Measurements from ENCODE around the gene CCDC33. TPM values are rescaled to one million over a fixed set of nuclear protein-coding genes. Genes with fewer than 3 reads are reported as not detected.

CCDC33 gene
- total and polyA plus RNA-seq, 5 donors from 2014 or later, result not detected

DNA sequence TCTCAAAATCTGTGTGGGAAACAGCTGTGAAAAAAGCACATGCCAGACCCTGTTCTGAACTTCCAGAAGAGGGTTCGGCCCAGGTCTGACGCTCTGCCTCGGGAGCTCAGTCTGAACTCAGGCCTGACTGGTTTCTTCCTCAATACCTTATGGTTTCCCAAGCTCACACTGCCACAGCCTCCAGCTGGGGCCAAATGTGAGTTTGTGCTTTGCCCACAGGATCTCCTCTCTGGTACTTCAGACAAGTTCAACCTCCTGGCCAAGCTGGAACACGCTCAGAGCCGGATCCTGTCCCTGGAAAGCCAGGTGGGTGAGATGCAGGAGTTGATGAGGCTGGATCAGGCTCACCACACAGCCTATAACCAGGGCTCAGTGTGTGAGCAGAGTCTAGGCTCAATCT, 97.5 kb downstream of the CCDC33 start:
- DNase-seq, result no peak
- no peaks in the 10 kb centered on the region for H3K36me3 Mint-ChIP-seq

DNA sequence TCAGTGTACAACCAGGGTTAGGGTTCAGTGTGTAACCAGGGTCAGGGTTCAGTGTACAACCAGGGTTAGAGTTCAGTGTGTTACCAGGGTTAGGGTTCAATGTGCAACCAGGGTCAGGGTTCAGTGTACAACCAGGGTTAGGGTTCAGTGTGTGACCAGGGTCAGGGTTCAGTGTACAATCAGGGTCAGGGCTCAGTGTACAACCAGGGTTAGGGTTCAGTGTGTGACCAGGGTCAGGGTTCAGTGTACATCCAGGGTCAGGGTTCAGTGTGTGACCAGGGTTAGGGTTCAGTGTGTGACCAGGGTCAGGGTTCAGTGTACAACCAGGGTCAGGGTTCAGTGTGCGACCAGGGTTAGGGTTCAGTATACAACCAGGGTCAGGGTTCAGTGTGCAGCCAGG, 98.0 kb downstream of the CCDC33 start:
- Mint-ChIP-seq H3K27me3 (peaks cover 4% of the 10 kb centered on the region), H3K9me3 (peaks cover 0 to 1% (median 0%) of the 10 kb centered on the region in 7 donors), H3K4me1 (no peaks in the 10 kb centered on the region), H3K4me3 (no peak overlapping the region), H3K27ac (no peak overlapping the region), H3K36me3 (no peaks in the 10 kb centered on the region)
- Histone ChIP-seq H3K27ac (ENCODE audit: insufficient read depth, low read length, poor library complexity, severe bottlenecking) (no peak overlapping the region), H3K27me3 (ENCODE audit: control insufficient read depth, insufficient read depth, low read length) (no peaks in the 10 kb centered on the region), H3K9me3 (ENCODE audit: control insufficient read depth in 2 of 2, low read length in 2 of 2) (no peaks in the 10 kb centered on the region), H3K4me1 (ENCODE audit: control insufficient read depth, insufficient read depth, low read length, poor library complexity, severe bottlenecking) (no peaks in the 10 kb centered on the region), H3K36me3 (ENCODE audit: control insufficient read depth, insufficient read depth, low read length) (no peaks in the 10 kb centered on the region), H3K4me3 (ENCODE audit: low read depth, low read length) (no peak overlapping the region)
- DNase-seq (no peak), ATAC-seq (ENCODE audit: low read depth in 2 of 2) (no peak)

More for the DNA sequence above, 97.5 kb downstream of the CCDC33 start:
- H3K4me1 Mint-ChIP-seq, result no peaks in the 10 kb centered on the region
- no peaks in the 10 kb centered on the region for H3K27me3 ChIP-seq (ENCODE audit: control insufficient read depth, insufficient read depth, low read length)
- peaks cover 4% of the 10 kb centered on the region for H3K27me3 Mint-ChIP-seq
- H3K27ac ChIP-seq (ENCODE audit: insufficient read depth, low read length, poor library complexity, severe bottlenecking), result no peak overlapping the region
- no peak overlapping the region for H3K4me3 ChIP-seq (ENCODE audit: low read depth, low read length)
- no peak for ATAC-seq (ENCODE audit: low read depth in 2 of 2)
- H3K36me3 ChIP-seq (ENCODE audit: control insufficient read depth, insufficient read depth, low read length), result no peaks in the 10 kb centered on the region
- no peaks in the 10 kb centered on the region for H3K4me1 ChIP-seq (ENCODE audit: control insufficient read depth, insufficient read depth, low read length, poor library complexity, severe bottlenecking)
- H3K9me3 ChIP-seq (ENCODE audit: control insufficient read depth in 2 of 2, low read length in 2 of 2), result no peaks in the 10 kb centered on the region
- H3K9me3 Mint-ChIP-seq, result peaks cover 0 to 1% (median 0%) of the 10 kb centered on the region in 7 donors
- no peak overlapping the region for H3K27ac Mint-ChIP-seq
- H3K4me3 Mint-ChIP-seq, result no peak overlapping the region

DNA sequence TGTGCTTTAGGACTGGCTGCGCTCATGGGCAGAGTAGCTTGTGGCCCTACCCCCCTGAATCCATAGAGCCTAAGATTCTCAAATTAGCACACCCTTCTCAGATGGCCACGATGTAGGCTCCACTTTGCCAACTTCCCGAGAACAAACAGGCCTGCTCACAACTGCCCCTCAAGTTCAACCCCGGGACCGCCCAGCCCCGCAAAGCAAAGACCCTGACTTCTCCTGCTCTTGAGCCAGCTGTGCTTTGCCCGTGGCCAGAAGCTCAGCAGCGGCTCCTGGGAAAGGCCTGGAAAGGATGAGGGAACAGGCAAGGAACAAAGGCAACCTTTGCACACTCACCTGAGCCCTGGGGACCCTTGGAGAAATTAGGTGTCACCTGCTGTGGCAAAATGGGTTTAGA, 99.3 kb downstream of the CCDC33 start:
- no peak overlapping the region for H3K27ac Mint-ChIP-seq
- H3K4me3 Mint-ChIP-seq, result no peak overlapping the region
- peaks cover 0 to 1% (median 0%) of the 10 kb centered on the region in 7 donors for H3K9me3 Mint-ChIP-seq
- ATAC-seq (ENCODE audit: low read depth in 2 of 2) (no peak), DNase-seq (no peak)
- no peaks in the 10 kb centered on the region for H3K36me3 Mint-ChIP-seq
- H3K27me3 Mint-ChIP-seq, result peaks cover 4% of the 10 kb centered on the region
- H3K4me3 ChIP-seq (ENCODE audit: low read depth, low read length), result no peak overlapping the region
- no peaks in the 10 kb centered on the region for H3K9me3 ChIP-seq (ENCODE audit: control insufficient read depth in 2 of 2, low read length in 2 of 2)
- no peaks in the 10 kb centered on the region for H3K36me3 ChIP-seq (ENCODE audit: control insufficient read depth, insufficient read depth, low read length)
- H3K27ac ChIP-seq (ENCODE audit: insufficient read depth, low read length, poor library complexity, severe bottlenecking), result no peak overlapping the region
- no peaks in the 10 kb centered on the region for H3K27me3 ChIP-seq (ENCODE audit: control insufficient read depth, insufficient read depth, low read length)
- no peaks in the 10 kb centered on the region for H3K4me1 ChIP-seq (ENCODE audit: control insufficient read depth, insufficient read depth, low read length, poor library complexity, severe bottlenecking)
- H3K4me1 Mint-ChIP-seq, result no peaks in the 10 kb centered on the region

- no peak overlapping the region for H3K27ac ChIP-seq (ENCODE audit: insufficient read depth, low read length, poor library complexity, severe bottlenecking)
These were observed 100.2 kb downstream of the CCDC33 start for GRCh38 chr15:74336061-74337005.

GRCh38 chr15:74337146-74337545, 101.0 kb downstream of the CCDC33 start:
- no peak for ATAC-seq (ENCODE audit: low read depth in 2 of 2)
- Histone ChIP-seq H3K27ac (ENCODE audit: insufficient read depth, low read length, poor library complexity, severe bottlenecking) (no peak overlapping the region), H3K9me3 (ENCODE audit: control insufficient read depth in 2 of 2, low read length in 2 of 2) (no peaks in the 10 kb centered on the region), H3K4me3 (ENCODE audit: low read depth, low read length) (no peak overlapping the region), H3K36me3 (ENCODE audit: control insufficient read depth, insufficient read depth, low read length) (no peaks in the 10 kb centered on the region), H3K27me3 (ENCODE audit: control insufficient read depth, insufficient read depth, low read length) (no peaks in the 10 kb centered on the region), H3K4me1 (ENCODE audit: control insufficient read depth, insufficient read depth, low read length, poor library complexity, severe bottlenecking) (no peaks in the 10 kb centered on the region)
- H3K36me3 Mint-ChIP-seq, result no peaks in the 10 kb centered on the region
- peaks cover 9% of the 10 kb centered on the region for H3K27me3 Mint-ChIP-seq
- no peak overlapping the region for H3K27ac Mint-ChIP-seq
- H3K9me3 Mint-ChIP-seq, result peaks cover 0 to 1% (median 0%) of the 10 kb centered on the region in 7 donors
- H3K4me1 Mint-ChIP-seq, result no peaks in the 10 kb centered on the region
- no peak overlapping the region for H3K4me3 Mint-ChIP-seq
- DNase-seq, result no peak

More at GRCh38 chr15:74336061-74337005, 100.2 kb downstream of the CCDC33 start:
- ATAC-seq (ENCODE audit: low read depth in 2 of 2) (no peak), DNase-seq (no peak)
- no peak overlapping the region for H3K4me3 Mint-ChIP-seq
- Histone ChIP-seq H3K36me3 (ENCODE audit: control insufficient read depth, insufficient read depth, low read length) (no peaks in the 10 kb centered on the region), H3K4me3 (ENCODE audit: low read depth, low read length) (no peak overlapping the region), H3K4me1 (ENCODE audit: control insufficient read depth, insufficient read depth, low read length, poor library complexity, severe bottlenecking) (no peaks in the 10 kb centered on the region), H3K27me3 (ENCODE audit: control insufficient read depth, insufficient read depth, low read length) (no peaks in the 10 kb centered on the region), H3K9me3 (ENCODE audit: control insufficient read depth in 2 of 2, low read length in 2 of 2) (no peaks in the 10 kb centered on the region)
- H3K27ac Mint-ChIP-seq, result no peak overlapping the region
- no peaks in the 10 kb centered on the region for H3K4me1 Mint-ChIP-seq
- H3K27me3 Mint-ChIP-seq, result peaks cover 4% of the 10 kb centered on the region
- no peaks in the 10 kb centered on the region for H3K36me3 Mint-ChIP-seq
- H3K9me3 Mint-ChIP-seq, result peaks cover 0 to 1% (median 0%) of the 10 kb centered on the region in 7 donors

GRCh38 chr15:74337607-74338211, 101.6 kb downstream of the CCDC33 start:
- Mint-ChIP-seq H3K27me3 (peaks cover 9% of the 10 kb centered on the region), H3K9me3 (peaks cover 0 to 1% (median 0%) of the 10 kb centered on the region in 7 donors), H3K27ac (no peak overlapping the region), H3K4me3 (no peak overlapping the region), H3K36me3 (no peaks in the 10 kb centered on the region), H3K4me1 (no peaks in the 10 kb centered on the region)
- no peaks in the 10 kb centered on the region for H3K36me3 ChIP-seq (ENCODE audit: control insufficient read depth, insufficient read depth, low read length)
- ATAC-seq (ENCODE audit: low read depth in 2 of 2), result no peak
- no peak overlapping the region for H3K27ac ChIP-seq (ENCODE audit: insufficient read depth, low read length, poor library complexity, severe bottlenecking)
- H3K4me3 ChIP-seq (ENCODE audit: low read depth, low read length), result no peak overlapping the region
- no peaks in the 10 kb centered on the region for H3K4me1 ChIP-seq (ENCODE audit: control insufficient read depth, insufficient read depth, low read length, poor library complexity, severe bottlenecking)
- H3K9me3 ChIP-seq (ENCODE audit: control insufficient read depth in 2 of 2, low read length in 2 of 2), result no peaks in the 10 kb centered on the region
- H3K27me3 ChIP-seq (ENCODE audit: control insufficient read depth, insufficient read depth, low read length), result no peaks in the 10 kb centered on the region
- DNase-seq, result no peak

DNA sequence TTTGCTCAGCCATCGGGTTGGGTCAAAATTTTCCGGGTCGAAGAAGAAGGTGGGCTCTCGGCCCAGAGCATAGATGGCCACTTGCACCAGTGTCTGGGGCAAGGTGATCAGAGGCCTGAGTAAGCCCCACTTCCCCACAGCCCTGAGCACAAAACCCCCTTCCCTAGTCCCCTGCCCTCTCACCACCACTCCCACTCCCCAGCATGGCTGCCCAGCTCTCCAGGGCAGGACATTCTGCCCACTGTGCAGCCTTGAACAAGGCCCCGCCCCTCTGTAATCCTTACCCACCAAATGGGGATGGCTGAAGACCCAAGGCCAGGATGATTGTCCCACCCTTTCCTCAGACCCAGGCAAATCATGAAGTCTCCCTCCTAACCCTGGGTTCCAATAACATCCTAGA, 102.5 kb downstream of the CCDC33 start:
- no peak overlapping the region for H3K4me3 ChIP-seq (ENCODE audit: low read depth, low read length)
- Mint-ChIP-seq H3K36me3 (no peaks in the 10 kb centered on the region), H3K27ac (peak overlapping the region in 1 of 3 donors; percentile 46), H3K9me3 (peaks cover 0 to 1% (median 0%) of the 10 kb centered on the region in 7 donors), H3K27me3 (peaks cover 9% of the 10 kb centered on the region), H3K4me1 (no peaks in the 10 kb centered on the region), H3K4me3 (no peak overlapping the region)
- DNase-seq (no peak), ATAC-seq (ENCODE audit: low read depth in 2 of 2) (no peak)
- H3K4me1 ChIP-seq (ENCODE audit: control insufficient read depth, insufficient read depth, low read length, poor library complexity, severe bottlenecking), result no peaks in the 10 kb centered on the region
- H3K36me3 ChIP-seq (ENCODE audit: control insufficient read depth, insufficient read depth, low read length), result no peaks in the 10 kb centered on the region
- H3K27me3 ChIP-seq (ENCODE audit: control insufficient read depth, insufficient read depth, low read length), result no peaks in the 10 kb centered on the region
- H3K27ac ChIP-seq (ENCODE audit: insufficient read depth, low read length, poor library complexity, severe bottlenecking), result no peak overlapping the region
- H3K9me3 ChIP-seq (ENCODE audit: control insufficient read depth in 2 of 2, low read length in 2 of 2), result no peaks in the 10 kb centered on the region
